GM23248 (cell line): Measurements from ENCODE around the gene TRAK2.

ENCODE experiments used
- EZH2 ChIP-seq: fragments of 200-600 bp; sonication (generic); IDR thresholded peaks from 2 replicates; pipeline ENCODE4 v1.6.1; 2018; ENCODE audit warnings: antibody characterized with exemption, mild to moderate bottlenecking; ENCODE audit not compliant: insufficient read depth, poor library complexity, severe bottlenecking
- EZH2phosphoT487 ChIP-seq: fragments of 200-600 bp; sonication (generic); IDR thresholded peaks from 2 replicates; pipeline ENCODE4 v1.6.1; 2018; ENCODE audit warnings: antibody characterized with exemption, moderate library complexity, mild to moderate bottlenecking, low read depth; ENCODE audit not compliant: insufficient read depth

DNA sequence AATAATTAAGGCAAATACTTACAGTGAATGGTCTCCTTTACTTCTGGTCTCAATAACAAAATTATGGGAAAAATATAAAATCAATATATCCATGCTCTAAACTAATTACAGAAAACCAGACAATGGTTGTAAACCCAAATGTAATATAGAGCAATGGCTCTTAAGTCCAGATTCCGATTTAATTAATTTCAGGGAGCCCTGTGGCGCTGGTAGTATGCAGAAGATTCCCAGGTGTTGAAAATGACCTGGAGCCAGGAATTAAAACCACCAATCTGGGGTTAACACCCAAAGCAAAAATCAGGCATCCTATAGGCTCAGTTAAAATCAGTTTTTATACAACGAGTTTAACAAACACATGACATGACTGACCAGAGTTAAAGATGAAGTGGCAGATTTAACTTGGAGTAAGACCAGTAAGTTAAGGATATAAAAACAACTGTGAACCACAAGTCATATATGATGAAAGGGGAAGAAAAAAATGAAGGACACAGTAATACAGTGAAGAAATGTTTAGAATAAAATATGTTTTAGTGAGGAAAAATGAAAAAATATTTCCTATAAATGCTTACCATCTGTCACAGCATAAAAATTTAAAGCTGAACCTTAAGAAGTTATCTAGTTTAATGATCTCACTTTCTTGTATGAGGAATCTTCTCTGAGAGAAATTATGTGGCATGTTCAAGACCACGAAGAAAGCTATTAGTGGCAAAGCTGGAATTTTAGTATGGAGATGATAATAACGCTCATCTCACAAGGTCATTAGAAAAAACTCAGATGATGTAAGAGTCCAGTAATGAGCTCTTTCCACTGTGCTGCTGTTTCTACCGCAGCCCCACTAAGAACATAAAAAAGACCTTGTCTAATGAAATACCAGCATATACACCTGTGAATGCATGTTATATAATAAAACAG, 48.4 kb downstream of the TRAK2 start:
- TF ChIP-seq EZH2 (no peak), EZH2phosphoT487 (no peak)
